ENCODE data around the gene PCDHA6.
"Not testable (repeated sequence)": the region's sequence is repeated elsewhere in the genome, so short reads cannot be mapped to it uniquely, and the experiment has no call there.

The PCDHA6 gene

GRCh38 chr5:140796718-140797095 is 31.1 kb upstream of the PCDHA6 start:
- TF ChIP-seq CTCF (conservative IDR thresholded peaks at IDR 0.05; ENCODE audit: low read length) (no peak), EZH2phosphoT487 (IDR thresholded peaks at IDR 0.05; ENCODE audit: borderline replicate concordance) (no peak)
- H3K27me3 ChIP-seq (ENCODE audit: insufficient read depth, low read length, poor library complexity, severe bottlenecking): no peaks in the 10 kb centered on the region
- H3F3A ChIP-seq (ENCODE audit: low read depth): no peaks in the 10 kb centered on the region
- H3K79me2 ChIP-seq (ENCODE audit: insufficient read depth, low read length): no peaks in the 10 kb centered on the region
- no peak overlapping the region for H2AFZ ChIP-seq (ENCODE audit: low read length)
- H3K4me1 ChIP-seq (ENCODE audit: insufficient read depth, low read length, poor library complexity, severe bottlenecking): no peaks in the 10 kb centered on the region
- H3K36me3 ChIP-seq (ENCODE audit: insufficient read depth, low read length): no peaks in the 10 kb centered on the region
- no peak overlapping the region for H3K4me3 ChIP-seq (ENCODE audit: low read length, poor library complexity, severe bottlenecking)
- no peaks in the 10 kb centered on the region for H3K9me3 ChIP-seq (ENCODE audit: insufficient read depth, low read depth, low read length)
- H3K4me2 ChIP-seq (ENCODE audit: low read depth, low read length, poor library complexity, severe bottlenecking): no peak overlapping the region
- no peaks in the 10 kb centered on the region for H3K9me2 ChIP-seq (replicated peaks; ENCODE audit: low read depth, low read length)
- H3K9ac ChIP-seq (ENCODE audit: low read depth, low read length, poor library complexity, severe bottlenecking): no peak overlapping the region
- no peaks in the 10 kb centered on the region for H4K20me1 ChIP-seq (ENCODE audit: insufficient read depth, low read length, poor library complexity, severe bottlenecking)

GRCh38 chr5:140800816-140801493 is 26.8 kb upstream of the PCDHA6 start, which contains the start of gene PCDHA3:
Gene PCDHA3, plus strand, starts transcription at chr5:140801057.
- Histone ChIP-seq H3K9me2 (replicated peaks; ENCODE audit: low read depth, low read length) (no peaks in the 10 kb centered on the region), H3K36me3 (ENCODE audit: insufficient read depth, low read length) (no peaks in the 10 kb centered on the region), H3K9ac (ENCODE audit: low read depth, low read length, poor library complexity, severe bottlenecking) (no peak within 1 kb of the TSS), H3K4me3 (ENCODE audit: low read length, poor library complexity, severe bottlenecking) (no peak within 1 kb of the TSS), H2AFZ (ENCODE audit: low read length) (no peak within 1 kb of the TSS), H3K9me3 (ENCODE audit: insufficient read depth, low read depth, low read length) (no peaks in the 10 kb centered on the region), H4K20me1 (ENCODE audit: insufficient read depth, low read length, poor library complexity, severe bottlenecking) (no peaks in the 10 kb centered on the region), H3K27me3 (ENCODE audit: insufficient read depth, low read length, poor library complexity, severe bottlenecking) (no peaks in the 10 kb centered on the region), H3K79me2 (ENCODE audit: insufficient read depth, low read length) (no peaks in the 10 kb centered on the region), H3K4me1 (ENCODE audit: insufficient read depth, low read length, poor library complexity, severe bottlenecking) (no peaks in the 10 kb centered on the region), H3K4me2 (ENCODE audit: low read depth, low read length, poor library complexity, severe bottlenecking) (no peak within 1 kb of the TSS), H3F3A (ENCODE audit: low read depth) (no peaks in the 10 kb centered on the region)
- TF ChIP-seq EZH2phosphoT487 (IDR thresholded peaks at IDR 0.05; ENCODE audit: borderline replicate concordance) (no peak), CTCF (conservative IDR thresholded peaks at IDR 0.05; ENCODE audit: low read length) (no peak)

- H3K4me3 ChIP-seq (ENCODE audit: low read length, poor library complexity, severe bottlenecking): no peak overlapping the region
- H3K27me3 ChIP-seq (ENCODE audit: insufficient read depth, low read length, poor library complexity, severe bottlenecking): no peaks in the 10 kb centered on the region
- no peaks in the 10 kb centered on the region for H3K9me3 ChIP-seq (ENCODE audit: insufficient read depth, low read depth, low read length)
- H3F3A ChIP-seq (ENCODE audit: low read depth): no peaks in the 10 kb centered on the region
- no peaks in the 10 kb centered on the region for H3K79me2 ChIP-seq (ENCODE audit: insufficient read depth, low read length)
- H4K20me1 ChIP-seq (ENCODE audit: insufficient read depth, low read length, poor library complexity, severe bottlenecking): no peaks in the 10 kb centered on the region
- no peak overlapping the region for H2AFZ ChIP-seq (ENCODE audit: low read length)
- no peaks in the 10 kb centered on the region for H3K4me1 ChIP-seq (ENCODE audit: insufficient read depth, low read length, poor library complexity, severe bottlenecking)
- no peak overlapping the region for H3K9ac ChIP-seq (ENCODE audit: low read depth, low read length, poor library complexity, severe bottlenecking)
- H3K4me2 ChIP-seq (ENCODE audit: low read depth, low read length, poor library complexity, severe bottlenecking): no peak overlapping the region
- no peak for TF ChIP-seq CTCF (conservative IDR thresholded peaks at IDR 0.05; ENCODE audit: low read length)
- H3K9me2 ChIP-seq (replicated peaks; ENCODE audit: low read depth, low read length): no peaks in the 10 kb centered on the region
- no peaks in the 10 kb centered on the region for H3K36me3 ChIP-seq (ENCODE audit: insufficient read depth, low read length)
These were observed 26.3 kb upstream of the PCDHA6 start for GRCh38 chr5:140801494-140801841.

- H3K36me3 ChIP-seq (ENCODE audit: insufficient read depth, low read length); H3K9me3 ChIP-seq (ENCODE audit: insufficient read depth, low read depth, low read length); H3K4me3 ChIP-seq (ENCODE audit: low read length, poor library complexity, severe bottlenecking); H4K20me1 ChIP-seq (ENCODE audit: insufficient read depth, low read length, poor library complexity, severe bottlenecking); H3K9me2 ChIP-seq (replicated peaks; ENCODE audit: low read depth, low read length); H2AFZ ChIP-seq (ENCODE audit: low read length); H3K79me2 ChIP-seq (ENCODE audit: insufficient read depth, low read length); H3K9ac ChIP-seq (ENCODE audit: low read depth, low read length, poor library complexity, severe bottlenecking); H3K4me2 ChIP-seq (ENCODE audit: low read depth, low read length, poor library complexity, severe bottlenecking); H3K4me1 ChIP-seq (ENCODE audit: insufficient read depth, low read length, poor library complexity, severe bottlenecking); H3K27me3 ChIP-seq (ENCODE audit: insufficient read depth, low read length, poor library complexity, severe bottlenecking); H3F3A ChIP-seq (ENCODE audit: low read depth): not testable (repeated sequence)
These were observed 25.4 kb upstream of the PCDHA6 start for GRCh38 chr5:140802381-140802780.
